Measurements from ENCODE around the gene EFR3B.
"Not testable (repeated sequence)": the region's sequence is repeated elsewhere in the genome, so short reads cannot be mapped to it uniquely, and the experiment has no call there.

EFR3B gene

GRCh38 chr2:25105336-25106085, 63.6 kb downstream of the EFR3B start:
- no peak for DNase-seq

- no peak for DNase-seq
Measured at GRCh38 chr2:25109822-25110221, 67.9 kb downstream of the EFR3B start.

GRCh38 chr2:25112113-25112512, 70.2 kb downstream of the EFR3B start:
- no peak for DNase-seq

- DNase-seq = no peak
Measured at GRCh38 chr2:25115249-25115883, 73.5 kb downstream of the EFR3B start.

- no peak for DNase-seq
Measured at GRCh38 chr2:25115902-25116301, 74.0 kb downstream of the EFR3B start.

GRCh38 chr2:25116956-25117355, 75.1 kb downstream of the EFR3B start:
- DNase-seq = no peak

- no peak for DNase-seq
Measured at GRCh38 chr2:25119263-25119662, 77.4 kb downstream of the EFR3B start.

- DNase-seq = no peak
Measured at GRCh38 chr2:25122367-25122766, 80.5 kb downstream of the EFR3B start.

GRCh38 chr2:25123682-25124081, 81.8 kb downstream of the EFR3B start:
- no peak for DNase-seq

- no peak for DNase-seq
Measured at GRCh38 chr2:25125189-25125588, 83.3 kb downstream of the EFR3B start.

GRCh38 chr2:25125976-25126375, 84.1 kb downstream of the EFR3B start:
- no peak for DNase-seq

GRCh38 chr2:25127071-25127470, 85.2 kb downstream of the EFR3B start:
- DNase-seq = not testable (repeated sequence)

- no peak for DNase-seq
Measured at GRCh38 chr2:25127646-25128045, 85.8 kb downstream of the EFR3B start.

GRCh38 chr2:25129901-25130520, 88.1 kb downstream of the EFR3B start:
- no peak for DNase-seq

GRCh38 chr2:25131253-25131566, 89.3 kb downstream of the EFR3B start:
- DNase-seq = no peak

- peak; percentile 30 to 32 for DNase-seq
Measured at GRCh38 chr2:25131567-25132298, 89.9 kb downstream of the EFR3B start.

GRCh38 chr2:25132299-25132635, 90.4 kb downstream of the EFR3B start:
- no peak for DNase-seq

- no peak for DNase-seq
Measured at GRCh38 chr2:25132693-25133092, 90.8 kb downstream of the EFR3B start.

GRCh38 chr2:25140535-25140934, 98.7 kb downstream of the EFR3B start:
- not testable (repeated sequence) for DNase-seq

- DNase-seq = no peak
Measured at GRCh38 chr2:25141120-25141519, 99.2 kb downstream of the EFR3B start.

GRCh38 chr2:25145803-25146202, 103.9 kb downstream of the EFR3B start:
- DNase-seq = no peak

- no peak for DNase-seq
Measured at GRCh38 chr2:25146896-25147295, 105.0 kb downstream of the EFR3B start.

- no peak for DNase-seq
Measured at GRCh38 chr2:25149646-25150045, 107.8 kb downstream of the EFR3B start.

GRCh38 chr2:25150993-25151392, 109.1 kb downstream of the EFR3B start:
- not testable (repeated sequence) for DNase-seq

Measured in stimulated activated CD4-positive, alpha-beta T cell treated with anti-CD3 and anti-CD28 coated beads, Interleukin-2, amount 100 ng/mL, for 24 hours (primary cell).